ENCODE measurements around the gene CCT8L2.
"Not testable (repeated sequence)": the region's sequence is repeated elsewhere in the genome, so short reads cannot be mapped to it uniquely, and the experiment has no call there.

CCT8L2 gene

GRCh38 chr22:16592710-16593109, at the start of gene CCT8L2:
CCT8L2 (minus strand) TSS chr22:16592810; CDS start chr22:16592550, 260 bp downstream.
- not testable (repeated sequence) for DNase-seq

- DNase-seq: not testable (repeated sequence)
Observed at GRCh38 chr22:16635442-16635841, 42.8 kb upstream of the CCT8L2 start.

GRCh38 chr22:16634092-16634491, 41.5 kb upstream of the CCT8L2 start:
- DNase-seq: not testable (repeated sequence)

GRCh38 chr22:16628476-16628875, 35.9 kb upstream of the CCT8L2 start:
- DNase-seq: not testable (repeated sequence)

- not testable (repeated sequence) for DNase-seq
Observed at GRCh38 chr22:16625018-16625417, 32.4 kb upstream of the CCT8L2 start.

- not testable (repeated sequence) for DNase-seq
Observed at GRCh38 chr22:16623595-16623994, 31.0 kb upstream of the CCT8L2 start.

- not testable (repeated sequence) for DNase-seq
Observed at GRCh38 chr22:16617516-16617915, 24.9 kb upstream of the CCT8L2 start.

GRCh38 chr22:16616390-16616938, 23.9 kb upstream of the CCT8L2 start:
- DNase-seq: not testable (repeated sequence)

- DNase-seq: not testable (repeated sequence)
Observed at GRCh38 chr22:16615606-16616245, 23.1 kb upstream of the CCT8L2 start.

GRCh38 chr22:16609548-16610261, 17.1 kb upstream of the CCT8L2 start:
- DNase-seq: no peak

- no peak for DNase-seq
Observed at GRCh38 chr22:16608931-16609330, 16.3 kb upstream of the CCT8L2 start.

- DNase-seq: not testable (repeated sequence)
Observed at GRCh38 chr22:16604257-16604998, 11.8 kb upstream of the CCT8L2 start.

- DNase-seq: not testable (repeated sequence)
Observed at GRCh38 chr22:16603770-16604242, 11.2 kb upstream of the CCT8L2 start.

- DNase-seq: no peak
Observed at GRCh38 chr22:16603448-16603768, 10.8 kb upstream of the CCT8L2 start.

GRCh38 chr22:16602728-16603447, 10.3 kb upstream of the CCT8L2 start:
- not testable (repeated sequence) for DNase-seq

GRCh38 chr22:16602224-16602727, 9.7 kb upstream of the CCT8L2 start:
- not testable (repeated sequence) for DNase-seq

GRCh38 chr22:16601437-16602223, 9.0 kb upstream of the CCT8L2 start:
- DNase-seq: no peak

GRCh38 chr22:16600644-16601436, 8.2 kb upstream of the CCT8L2 start:
- DNase-seq: not testable (repeated sequence)

GRCh38 chr22:16599648-16600047, 7.0 kb upstream of the CCT8L2 start:
- not testable (repeated sequence) for DNase-seq

- not testable (repeated sequence) for DNase-seq
Observed at GRCh38 chr22:16595251-16595650, 2.6 kb upstream of the CCT8L2 start.

- no peak for DNase-seq
Observed at GRCh38 chr22:16594026-16594425, 1.4 kb upstream of the CCT8L2 start.

Data from NCI-H187 treated with DMSO at 0.1 percent for 48 hours (cell line).